GM12878 (cell line): ENCODE data around the gene MYT1.

ENCODE experiments used
- CTCF ChIP-seq, 3 experiments: IDR thresholded peaks in 2 of 3; conservative IDR thresholded peaks in 1 of 3; 2 replicates each; pipeline ENCODE4 v1.5.1; 2011; ENCODE audit warnings: low read depth in 3 of 3, low read length in 3 of 3, mild to moderate bottlenecking in 3 of 3, control low read depth in 2 of 3, moderate library complexity in 2 of 3, inconsistent platforms in 1 of 3, mixed read lengths in 1 of 3; ENCODE audit not compliant: control insufficient read depth in 2 of 3, insufficient read depth in 1 of 3; ENCODE audit errors: extremely low read depth in 1 of 3
- EZH2 ChIP-seq: IDR thresholded peaks from 2 replicates; pipeline ENCODE4 v1.6.1; 2012; ENCODE audit warnings: low read depth, mild to moderate bottlenecking, control low read depth, inconsistent platforms, low read length, borderline replicate concordance; ENCODE audit not compliant: control insufficient read depth
- GABPA ChIP-seq: IDR thresholded peaks from 2 replicates; pipeline ENCODE4 v1.6.1; 2014; ENCODE audit warnings: antibody characterized with exemption, low read depth, mild to moderate bottlenecking, inconsistent platforms
- SP1 ChIP-seq: IDR thresholded peaks from one replicate; pipeline ENCODE4 v1.6.1; 2011; ENCODE audit warnings: low read depth, low read length
- USF2 ChIP-seq: IDR thresholded peaks from 2 replicates; pipeline ENCODE4 v1.6.1; 2011; ENCODE audit warnings: low read depth, low read length, improper control_type of control experiment, borderline replicate concordance
- ZNF274 ChIP-seq: IDR thresholded peaks from one replicate; pipeline ENCODE4 v1.8.0; 2011; ENCODE audit not compliant: insufficient read length, insufficient read depth
- ZNF384 ChIP-seq: IDR thresholded peaks from 2 replicates; pipeline ENCODE4 v1.6.1; 2012; ENCODE audit warnings: low read depth, mild to moderate bottlenecking, low read length, improper control_type of control experiment, borderline replicate concordance

GRCh38 chr20:64142590-64142989 is 21.7 kb upstream of the MYT1 start:
- no peak for TF ChIP-seq CTCF (IDR thresholded peaks at IDR 0.05 in 2 of 3, conservative IDR thresholded peaks at IDR 0.05 in 1 of 3; ENCODE audit: control insufficient read depth in 2 of 3, extremely low read depth in 1 of 3, insufficient read depth in 1 of 3, low read depth in 3 of 3, low read length in 3 of 3)
- no peak for TF ChIP-seq GABPA
- no peak for TF ChIP-seq ZNF274
- no peak for TF ChIP-seq USF2
- no peak for TF ChIP-seq SP1
- TF ChIP-seq EZH2 = no peak
- TF ChIP-seq ZNF384 = no peak
